22Rv1 (cell line): Measurements from ENCODE around the gene WWOX.
A peak's percentile ranks its signal among the peaks of the same experiment; 100 is the strongest.

Experiments used
- H3K27ac ChIP-seq: fragments of 450-650 bp; 2 replicates; pipeline ENCODE4 v1.5.1; 2017
- ZFX ChIP-seq: fragments of 450-650 bp; IDR thresholded peaks from 2 replicates; pipeline ENCODE4 v1.6.1; 2017; ENCODE audit warnings: antibody characterized with exemption, borderline replicate concordance
- TF ChIP-seq, protein P1 (sequence below): fragments of 450-650 bp; IDR thresholded peaks from 2 replicates; pipeline ENCODE4 v1.5.1; 2017; ENCODE audit warnings: mild to moderate bottlenecking

The WWOX gene

DNA sequence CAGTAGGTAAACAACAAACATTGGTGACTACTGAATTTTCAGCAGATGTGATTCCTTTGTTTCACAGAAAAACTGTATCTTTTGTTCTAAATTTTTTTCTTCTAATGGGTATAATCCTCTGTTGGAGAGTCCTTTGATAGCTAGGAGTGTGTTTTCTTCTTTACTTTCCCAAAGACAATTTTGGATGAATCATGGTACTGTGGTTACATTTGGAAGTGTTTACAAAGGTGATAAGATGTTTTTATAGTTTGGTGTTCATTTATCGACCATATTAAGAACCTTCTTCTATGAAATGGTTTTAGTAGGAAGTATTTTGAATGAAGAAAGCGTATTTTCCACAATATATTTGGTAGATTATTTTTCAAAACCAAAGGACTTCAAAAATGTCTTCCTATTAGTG, 333.7 kb downstream of the WWOX start:
- no peak overlapping the region for H3K27ac ChIP-seq
- no peak for TF ChIP-seq ZFX
- TF ChIP-seq, protein P1, sequence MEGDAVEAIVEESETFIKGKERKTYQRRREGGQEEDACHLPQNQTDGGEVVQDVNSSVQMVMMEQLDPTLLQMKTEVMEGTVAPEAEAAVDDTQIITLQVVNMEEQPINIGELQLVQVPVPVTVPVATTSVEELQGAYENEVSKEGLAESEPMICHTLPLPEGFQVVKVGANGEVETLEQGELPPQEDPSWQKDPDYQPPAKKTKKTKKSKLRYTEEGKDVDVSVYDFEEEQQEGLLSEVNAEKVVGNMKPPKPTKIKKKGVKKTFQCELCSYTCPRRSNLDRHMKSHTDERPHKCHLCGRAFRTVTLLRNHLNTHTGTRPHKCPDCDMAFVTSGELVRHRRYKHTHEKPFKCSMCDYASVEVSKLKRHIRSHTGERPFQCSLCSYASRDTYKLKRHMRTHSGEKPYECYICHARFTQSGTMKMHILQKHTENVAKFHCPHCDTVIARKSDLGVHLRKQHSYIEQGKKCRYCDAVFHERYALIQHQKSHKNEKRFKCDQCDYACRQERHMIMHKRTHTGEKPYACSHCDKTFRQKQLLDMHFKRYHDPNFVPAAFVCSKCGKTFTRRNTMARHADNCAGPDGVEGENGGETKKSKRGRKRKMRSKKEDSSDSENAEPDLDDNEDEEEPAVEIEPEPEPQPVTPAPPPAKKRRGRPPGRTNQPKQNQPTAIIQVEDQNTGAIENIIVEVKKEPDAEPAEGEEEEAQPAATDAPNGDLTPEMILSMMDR = no peak

DNA sequence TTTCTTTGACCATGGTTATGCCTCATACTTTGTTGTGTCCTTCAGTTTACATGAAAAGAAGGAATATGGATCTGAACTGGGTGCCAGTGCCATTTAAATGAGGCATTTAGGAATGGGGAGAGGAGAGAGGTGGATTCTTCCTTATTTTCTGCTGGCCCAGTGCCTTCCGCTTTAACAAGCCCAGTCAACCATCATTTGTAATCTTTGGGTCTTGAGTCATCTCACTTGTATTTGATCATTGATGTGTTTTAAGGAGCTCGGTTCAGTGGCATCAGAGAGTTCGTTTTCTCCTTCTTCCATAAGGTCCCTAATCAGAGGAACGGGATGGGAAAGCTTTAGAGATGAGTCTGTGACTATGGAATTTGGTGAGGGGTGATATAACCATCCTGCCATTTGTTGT, 334.9 kb downstream of the WWOX start:
- TF ChIP-seq ZFX = no peak
- TF ChIP-seq, protein P1 = no peak
- H3K27ac ChIP-seq = no peak overlapping the region

GRCh38 chr16:78435260-78435659, 335.8 kb downstream of the WWOX start:
- no peak overlapping the region for H3K27ac ChIP-seq
- no peak for TF ChIP-seq ZFX
- TF ChIP-seq, protein P1 = no peak

DNA sequence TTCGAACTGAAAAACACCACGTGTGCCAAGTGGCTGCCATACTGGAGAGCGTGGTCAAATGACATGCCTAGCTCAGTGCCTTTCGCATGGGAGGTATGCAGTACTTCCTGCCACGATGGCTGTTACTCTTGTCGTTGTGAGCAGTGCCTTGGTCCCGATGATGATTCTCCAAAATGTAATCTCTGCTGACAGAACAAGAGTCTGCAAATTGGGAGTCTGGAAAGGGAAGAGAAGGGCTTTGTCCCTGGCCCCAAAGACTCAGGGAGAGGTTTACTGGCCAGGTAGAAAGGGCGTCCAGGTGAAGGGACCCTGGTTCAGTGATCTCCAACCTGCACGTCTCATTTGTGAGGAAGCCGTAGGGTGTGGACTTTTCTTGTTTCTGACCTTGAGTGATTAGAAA, 336.6 kb downstream of the WWOX start:
- no peak for TF ChIP-seq ZFX
- TF ChIP-seq, protein P1 = no peak

GRCh38 chr16:78436846-78437245, 337.4 kb downstream of the WWOX start:
- no peak for TF ChIP-seq ZFX
- TF ChIP-seq, protein P1 = no peak
- H3K27ac ChIP-seq = no peak overlapping the region

More for the DNA sequence above, 336.6 kb downstream of the WWOX start:
- no peak overlapping the region for H3K27ac ChIP-seq

- no peak overlapping the region for H3K27ac ChIP-seq
- TF ChIP-seq ZFX = no peak
- TF ChIP-seq, protein P1 = peak; percentile 96
Observed at GRCh38 chr16:78437352-78437968, 338.0 kb downstream of the WWOX start.

DNA sequence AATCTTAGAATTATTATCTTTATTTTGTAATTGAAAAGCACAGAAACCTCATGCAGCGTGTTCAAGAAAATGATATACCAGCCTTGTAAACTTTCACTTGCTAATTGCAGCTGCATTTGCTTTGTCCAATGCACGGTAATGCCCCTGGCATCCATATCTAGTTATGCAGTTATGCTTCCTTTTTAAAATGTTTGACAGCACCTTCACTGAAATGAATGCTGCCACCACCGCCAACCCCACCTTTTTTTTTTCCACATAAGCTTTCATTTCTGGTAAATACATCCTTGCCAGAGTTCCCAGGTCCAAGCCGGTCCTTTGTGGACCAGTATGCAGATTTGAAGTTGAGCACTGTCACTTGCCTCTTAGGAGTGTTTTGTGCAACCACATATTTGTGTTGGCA, 338.8 kb downstream of the WWOX start:
- H3K27ac ChIP-seq = no peak overlapping the region
- TF ChIP-seq, protein P1 = no peak
- no peak for TF ChIP-seq ZFX
